AG04450 (cell line): ENCODE results near the gene ABL2. TPM values are rescaled to one million over a fixed set of nuclear protein-coding genes. Genes with fewer than 3 reads are reported as not detected.
A peak's percentile ranks its signal among the peaks of the same experiment; 100 is the strongest.
"Not testable (repeated sequence)": the region's sequence is repeated elsewhere in the genome, so short reads cannot be mapped to it uniquely, and the experiment has no call there.

ENCODE experiments used
- CTCF ChIA-PET: fragments of 300-600, 350-600 bp; formaldehyde crosslinking; extraction: SDS; loops from one replicate; lab custom pipeline; 2022; ENCODE audit warnings: antibody characterized with exemption, inconsistent platforms; lab: Charles Lee
- POLR2A ChIA-PET: fragments of 350-600 bp; formaldehyde crosslinking; extraction: SDS; loops from one replicate; lab custom pipeline; 2021; ENCODE audit warnings: antibody characterized with exemption, inconsistent platforms; lab: Yijun Ruan, JAX
- DNase-seq: peaks from one replicate; pipeline ENCODE4 v3.0.0-alpha.2; 2011; ENCODE audit warnings: low read depth, low spot score
- H3K27ac ChIP-seq: one replicate; pipeline ENCODE4 v1.5.1; 2012; ENCODE audit warnings: low read depth, low read length, control low read depth
- H3K27me3 ChIP-seq: one replicate; pipeline ENCODE4 v1.6.0; 2012; ENCODE audit warnings: low read length; ENCODE audit not compliant: control insufficient read depth, insufficient read depth
- H3K4me3 ChIP-seq: 2 replicates; pipeline ENCODE4 v1.5.1; 2011; ENCODE audit warnings: mild to moderate bottlenecking, low read depth, low read length, control low read depth
- H3K9me3 ChIP-seq: 2 replicates; pipeline ENCODE4 v1.5.1; 2012; ENCODE audit warnings: low read length; ENCODE audit not compliant: control insufficient read depth, insufficient read depth
- polyA plus RNA-seq: library from polyadenylated mRNA; depleted of rRNA; stranded (reverse); fragments of >200 nt; gene quantifications from 2 replicates; pipeline ENCODE4 v1.2.3, GENCODE V29; 2011
- TF ChIP-seq, protein P1 (sequence below): IDR thresholded peaks from 2 replicates; pipeline ENCODE4 v1.5.1; 2011; ENCODE audit warnings: low read depth, low read length, control low read depth, inconsistent platforms

The ABL2 gene
- polyA plus RNA-seq, 1 experiment = 13.9 TPM

DNA sequence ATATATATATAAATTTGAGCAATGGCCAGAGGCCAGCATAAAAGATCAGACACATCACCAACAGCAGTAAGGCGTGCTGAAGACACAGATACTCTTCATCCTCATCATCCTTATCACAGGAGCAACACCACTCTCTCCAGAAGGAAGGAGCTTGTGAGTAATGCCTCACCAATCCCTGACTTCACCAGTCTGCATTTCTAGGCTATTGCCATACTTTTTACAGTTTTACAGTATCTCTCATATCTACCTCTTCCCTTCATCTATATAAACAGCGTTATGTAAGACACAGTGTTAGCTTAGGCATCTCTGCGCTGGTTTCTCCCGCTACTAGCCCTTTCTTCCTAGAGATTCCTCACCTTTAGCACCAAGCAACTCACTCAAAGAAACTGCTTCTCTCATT is 2.4 kb upstream of the ABL2 start:
- Histone ChIP-seq H3K9me3 (no peaks in the 10 kb centered on the region; the same call in 1 of the 2 replicates), H3K4me3 (no peak overlapping the region), H3K27ac (peak overlapping the region; percentile 31), H3K27me3 (no peaks in the 10 kb centered on the region)
- no peak for DNase-seq
- ChIA-PET POLR2A (no interaction called here), CTCF (no interaction called here)
- TF ChIP-seq, protein P1, sequence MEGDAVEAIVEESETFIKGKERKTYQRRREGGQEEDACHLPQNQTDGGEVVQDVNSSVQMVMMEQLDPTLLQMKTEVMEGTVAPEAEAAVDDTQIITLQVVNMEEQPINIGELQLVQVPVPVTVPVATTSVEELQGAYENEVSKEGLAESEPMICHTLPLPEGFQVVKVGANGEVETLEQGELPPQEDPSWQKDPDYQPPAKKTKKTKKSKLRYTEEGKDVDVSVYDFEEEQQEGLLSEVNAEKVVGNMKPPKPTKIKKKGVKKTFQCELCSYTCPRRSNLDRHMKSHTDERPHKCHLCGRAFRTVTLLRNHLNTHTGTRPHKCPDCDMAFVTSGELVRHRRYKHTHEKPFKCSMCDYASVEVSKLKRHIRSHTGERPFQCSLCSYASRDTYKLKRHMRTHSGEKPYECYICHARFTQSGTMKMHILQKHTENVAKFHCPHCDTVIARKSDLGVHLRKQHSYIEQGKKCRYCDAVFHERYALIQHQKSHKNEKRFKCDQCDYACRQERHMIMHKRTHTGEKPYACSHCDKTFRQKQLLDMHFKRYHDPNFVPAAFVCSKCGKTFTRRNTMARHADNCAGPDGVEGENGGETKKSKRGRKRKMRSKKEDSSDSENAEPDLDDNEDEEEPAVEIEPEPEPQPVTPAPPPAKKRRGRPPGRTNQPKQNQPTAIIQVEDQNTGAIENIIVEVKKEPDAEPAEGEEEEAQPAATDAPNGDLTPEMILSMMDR = no peak

DNA sequence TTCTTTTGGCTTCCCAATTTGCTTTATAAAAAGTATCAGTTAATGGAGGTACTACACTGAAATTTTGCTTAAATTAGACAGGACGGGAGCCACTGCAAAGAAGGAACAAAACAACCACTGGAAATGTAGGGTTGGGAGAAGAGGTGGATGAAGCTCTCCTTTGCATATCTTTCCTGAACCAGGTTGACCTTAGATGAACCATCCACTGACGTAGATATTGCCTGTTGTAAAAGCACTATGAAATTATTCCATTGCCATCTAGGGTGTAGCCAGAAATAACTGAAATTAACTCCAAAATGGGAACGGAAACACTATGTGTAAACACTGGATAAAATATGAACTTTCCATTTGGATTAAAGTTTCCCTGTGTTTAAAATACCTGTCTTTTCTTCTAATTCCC is 1.2 kb upstream of the ABL2 start:
- Histone ChIP-seq H3K27ac (no peak overlapping the region), H3K9me3 (no peaks in the 10 kb centered on the region; the same call in 1 of the 2 replicates), H3K27me3 (no peaks in the 10 kb centered on the region), H3K4me3 (no peak overlapping the region)
- TF ChIP-seq, protein P1 = no peak
- ChIA-PET POLR2A (interaction anchor here (1.5 kb wide), 1 partner anchor 63 kb away, joined by 4 read pairs; the partner anchor contains the start of gene SOAT1), CTCF (no interaction called here)
- no peak for DNase-seq

DNA sequence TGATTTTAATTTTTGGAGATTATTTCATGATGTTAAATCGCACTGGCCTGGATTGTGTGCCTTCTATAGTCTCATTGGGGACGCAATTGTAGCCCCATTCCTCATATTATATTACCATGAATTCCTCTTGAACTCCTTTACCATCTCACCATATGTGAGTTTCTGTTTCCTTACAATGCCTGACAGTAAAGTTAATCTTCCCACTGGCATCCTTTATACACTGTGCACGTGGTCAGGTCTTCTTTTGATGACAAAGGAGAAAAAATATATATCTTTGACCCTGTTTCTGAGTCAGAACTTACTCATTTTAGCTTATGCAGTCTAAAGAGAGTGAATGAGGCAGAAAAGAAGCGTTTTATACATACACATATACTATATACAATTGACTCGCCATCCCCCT is 774 bp upstream of the ABL2 start:
- CTCF ChIA-PET = interaction anchor here (0.7 kb wide), 1 partner anchor 24 kb away, joined by 3 read pairs; no protein-coding TSS in a partner anchor
- peak overlapping the region; percentile 72 for H3K4me3 ChIP-seq
- H3K27ac ChIP-seq = peak overlapping the region; percentile 81
- no peaks in the 10 kb centered on the region; the same call in 1 of the 2 replicates for H3K9me3 ChIP-seq
- POLR2A ChIA-PET = interaction anchor here (0.6 to 1.5 kb wide), 2 partner anchors 21 to 64 kb away, joined by 4 read pairs; partner anchors contain the start of gene SOAT1
- TF ChIP-seq, protein P1 = no peak
- DNase-seq = peak; percentile 33
- no peaks in the 10 kb centered on the region for H3K27me3 ChIP-seq

DNA sequence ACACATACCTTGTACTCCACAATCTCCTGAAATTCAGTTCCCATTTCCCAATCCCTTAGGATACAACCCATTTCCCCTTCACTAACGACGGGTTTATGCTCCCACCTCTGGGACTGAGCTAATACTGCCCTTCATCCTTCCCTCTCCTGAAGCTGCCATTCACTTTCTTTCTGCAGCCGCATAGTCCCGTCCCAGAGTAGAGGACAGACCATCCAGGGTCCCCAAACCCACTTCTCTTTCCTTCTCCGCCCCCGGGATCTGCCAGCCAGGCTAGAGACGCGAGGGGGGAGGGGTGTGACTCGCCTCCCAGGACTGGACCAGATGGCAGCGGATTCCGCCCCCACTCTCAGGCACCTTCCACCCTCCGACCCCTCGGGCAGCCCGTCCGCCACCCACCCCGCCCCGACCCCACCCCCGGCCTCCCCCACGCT is 679 bp downstream of the ABL2 start:
- DNase-seq = no peak
- CTCF ChIA-PET = no interaction called here

DNA sequence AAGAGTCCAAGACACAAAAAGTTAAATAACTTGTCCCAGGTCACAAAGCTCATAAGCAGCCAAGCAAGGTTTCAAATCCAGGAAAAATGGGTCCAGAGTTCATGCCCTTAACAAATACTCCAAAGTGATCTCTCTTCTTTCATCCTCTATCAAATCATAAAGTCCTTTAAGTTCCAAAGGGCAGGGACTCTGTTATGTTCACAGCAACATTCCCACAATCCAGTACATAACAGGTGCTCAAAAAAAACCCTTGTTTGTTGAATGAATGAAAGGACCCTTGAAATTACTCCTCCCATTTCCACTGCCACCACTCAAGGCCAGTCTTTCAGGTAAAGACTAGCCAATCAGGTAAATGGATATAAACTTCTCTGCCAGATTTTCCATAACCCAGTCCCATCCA is 2.7 kb downstream of the ABL2 start:
- DNase-seq = no peak
- POLR2A ChIA-PET = no interaction called here
- CTCF ChIA-PET = interaction anchor here (1.0 kb wide), 1 partner anchor 20 kb away, joined by 4 read pairs; no protein-coding TSS in a partner anchor

More for the DNA sequence above, 679 bp downstream of the ABL2 start:
- H3K27me3 ChIP-seq = no peaks in the 10 kb centered on the region
- no peak overlapping the region for H3K27ac ChIP-seq
- no peaks in the 10 kb centered on the region; the same call in 1 of the 2 replicates for H3K9me3 ChIP-seq
- TF ChIP-seq, protein P1 = no peak
- POLR2A ChIA-PET = no interaction called here
- H3K4me3 ChIP-seq = peak overlapping the region; percentile 57

DNA sequence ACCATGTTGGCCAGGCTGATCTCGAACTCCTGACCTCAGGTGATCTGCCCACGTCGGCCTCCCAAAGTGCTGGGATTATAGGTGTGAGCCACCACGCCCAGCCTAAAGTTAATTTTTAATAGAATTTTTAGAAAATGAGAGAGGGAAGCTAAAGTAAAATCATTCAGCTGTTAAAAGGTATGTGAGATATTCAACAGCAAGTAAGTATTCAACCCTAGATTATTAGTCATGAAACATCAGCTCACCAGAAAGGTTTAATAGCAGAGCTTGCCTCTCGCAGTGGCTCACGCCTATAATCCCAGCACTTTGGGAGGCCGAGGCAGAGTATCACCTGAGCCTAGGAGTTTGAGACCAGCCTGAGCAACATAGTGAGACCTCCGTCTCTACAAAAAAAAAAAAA is 5.0 kb downstream of the ABL2 start:
- DNase-seq, H3K27ac ChIP-seq, POLR2A ChIA-PET, H3K9me3 ChIP-seq, CTCF ChIA-PET, H3K4me3 ChIP-seq, H3K27me3 ChIP-seq: not testable (repeated sequence)

More for the DNA sequence above, 2.7 kb downstream of the ABL2 start:
- TF ChIP-seq, protein P1 = no peak
- Histone ChIP-seq H3K4me3 (no peak overlapping the region), H3K27ac (no peak overlapping the region), H3K9me3 (no peaks in the 10 kb centered on the region; the same call in 1 of the 2 replicates), H3K27me3 (no peaks in the 10 kb centered on the region)

DNA sequence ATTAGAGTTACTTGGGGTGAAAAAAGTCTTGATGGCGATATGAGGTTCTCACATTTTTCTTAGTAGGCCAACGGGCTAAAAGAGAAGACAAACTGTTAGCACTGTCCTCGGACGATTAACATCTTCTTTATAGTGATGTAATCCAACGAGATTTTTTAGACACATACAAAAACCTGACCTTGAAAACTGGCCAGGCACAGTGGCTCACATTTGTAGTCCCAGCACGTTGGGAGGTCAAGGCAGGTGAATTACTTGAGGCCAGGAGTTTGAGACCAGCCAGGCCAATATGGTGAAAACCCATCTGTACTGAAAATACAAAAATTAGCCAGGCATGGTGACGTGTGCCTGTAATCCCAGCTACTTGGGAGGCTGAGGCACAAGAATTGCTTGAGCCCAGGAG is 8.4 kb downstream of the ABL2 start:
- DNase-seq, CTCF ChIA-PET: not testable (repeated sequence)

More for the DNA sequence above, 8.4 kb downstream of the ABL2 start:
- H3K9me3 ChIP-seq, H3K4me3 ChIP-seq, POLR2A ChIA-PET, H3K27ac ChIP-seq, H3K27me3 ChIP-seq: not testable (repeated sequence)
